SIG-M5 treated with dmso at 0.1 percent for 504 hours (cell line): Measurements from ENCODE around the gene PEDS1.
"Not testable (repeated sequence)": the region's sequence is repeated elsewhere in the genome, so short reads cannot be mapped to it uniquely, and the experiment has no call there.

Experiments used
- DNase-seq: peaks from one replicate; lab custom pipeline; 2025; ENCODE audit not compliant: unreplicated experiment; lab: John Stamatoyannopoulos, UW

The PEDS1 gene

DNA sequence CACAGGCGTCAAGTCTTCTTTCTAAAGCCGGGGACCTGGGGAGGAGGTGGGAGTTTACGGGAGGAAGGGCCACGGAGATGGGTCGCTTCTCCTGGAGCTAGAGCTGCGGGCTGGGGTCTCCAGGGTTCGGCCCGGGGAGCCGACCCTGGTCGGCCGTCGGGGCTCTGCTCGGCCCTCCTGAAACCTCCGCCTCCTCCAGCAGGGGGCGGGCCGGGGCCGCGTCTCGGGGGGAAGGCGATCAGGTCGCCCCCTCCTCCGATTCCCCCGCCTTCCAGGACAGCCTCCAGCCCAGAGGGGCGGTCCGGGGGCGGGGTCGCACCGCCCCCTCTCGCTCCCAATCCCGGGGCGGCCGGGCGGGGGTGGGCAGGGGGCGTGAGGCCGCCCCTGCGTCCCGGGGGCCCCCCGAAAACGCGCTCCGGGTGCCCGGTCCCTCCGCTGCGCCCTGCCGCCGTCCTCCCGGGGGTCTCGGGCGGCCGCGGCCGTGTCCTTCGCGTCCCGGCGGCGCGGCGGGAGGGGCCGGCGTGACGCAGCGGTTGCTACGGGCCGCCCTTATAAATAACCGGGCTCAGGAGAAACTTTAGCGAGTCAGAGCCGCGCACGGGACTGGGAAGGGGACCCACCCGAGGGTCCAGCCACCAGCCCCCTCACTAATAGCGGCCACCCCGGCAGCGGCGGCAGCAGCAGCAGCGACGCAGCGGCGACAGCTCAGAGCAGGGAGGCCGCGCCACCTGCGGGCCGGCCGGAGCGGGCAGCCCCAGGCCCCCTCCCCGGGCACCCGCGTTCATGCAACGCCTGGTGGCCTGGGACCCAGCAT, 36.9 kb upstream of the PEDS1 start, which contains the start of gene CEBPB:
CEBPB (plus strand) TSS at position 580 of the 814 bp plus-strand sequence; CDS start at position 784, 204 bp downstream.
- peak; percentile 86 for DNase-seq

DNA sequence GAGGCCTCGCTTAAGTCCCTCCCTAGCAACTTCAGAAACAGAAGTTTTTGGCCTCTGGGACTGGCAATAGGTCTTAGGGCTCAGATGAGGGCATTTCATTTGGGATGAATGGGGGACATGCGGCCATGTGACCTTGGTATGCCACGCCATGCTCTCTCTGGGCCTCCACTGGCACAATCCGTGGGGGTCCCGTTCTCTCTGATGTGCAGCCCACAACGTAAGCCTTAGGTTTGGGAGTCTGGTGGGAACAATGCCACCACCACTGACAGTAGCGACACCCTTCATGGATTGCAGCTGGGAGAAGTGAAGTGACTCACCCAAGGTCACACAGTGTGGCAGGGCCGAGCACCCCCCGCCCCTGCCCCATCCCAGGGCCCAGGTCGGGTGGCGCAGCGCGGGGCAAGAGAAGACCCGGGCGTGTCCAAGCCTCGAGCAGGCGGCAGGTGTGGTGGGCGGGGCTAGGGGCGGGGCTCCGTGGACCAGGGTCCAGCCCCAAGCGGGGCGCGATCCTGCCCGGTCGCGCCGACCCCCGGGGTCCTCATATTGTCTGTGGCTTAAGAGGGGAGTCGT, 36.2 kb upstream of the PEDS1 start:
- no peak for DNase-seq

- no peak for DNase-seq
Measured at GRCh38 chr20:50188879-50189680, 35.6 kb upstream of the PEDS1 start.

DNA sequence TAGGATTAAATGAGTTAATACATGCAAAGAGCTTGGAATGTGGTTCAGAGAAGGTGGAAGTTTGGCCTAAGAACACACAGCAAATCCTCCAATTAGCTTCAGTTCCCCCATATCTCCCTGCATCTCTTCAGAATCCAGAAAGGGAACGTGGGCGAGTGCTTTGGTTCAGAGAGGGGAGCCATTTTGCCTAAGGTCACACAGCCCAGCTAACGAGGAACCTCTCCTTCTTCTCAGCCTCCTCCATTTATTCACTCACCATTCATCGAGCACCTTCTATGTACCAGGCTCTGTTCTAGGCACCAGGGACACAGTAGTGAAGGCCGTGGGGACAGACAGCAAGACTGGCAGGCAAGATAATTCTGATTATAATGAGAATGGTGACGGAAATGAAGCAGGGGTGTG, 34.8 kb upstream of the PEDS1 start:
- no peak for DNase-seq

GRCh38 chr20:50187403-50188051, 34.0 kb upstream of the PEDS1 start:
- DNase-seq: peak; percentile 81

DNA sequence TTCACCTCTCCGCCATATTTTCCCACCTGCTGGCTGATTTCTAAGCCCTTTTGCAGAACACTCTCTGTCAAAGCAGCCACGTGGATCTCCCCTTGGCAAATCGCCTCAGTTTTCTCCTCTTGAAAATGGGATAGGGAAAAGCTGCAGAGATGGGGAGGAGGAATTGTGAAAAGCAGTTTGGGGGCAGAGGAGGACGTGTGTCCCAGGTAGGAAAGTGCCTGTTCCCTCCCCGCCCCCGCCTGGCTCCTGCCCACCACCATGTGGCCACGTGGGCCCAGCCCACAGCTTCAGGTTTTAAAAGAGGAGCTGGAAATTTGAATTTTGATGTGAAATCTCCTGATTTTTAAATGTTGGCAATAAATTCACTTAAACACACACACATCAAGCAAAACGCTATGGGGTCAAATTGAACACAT, 33.5 kb upstream of the PEDS1 start:
- DNase-seq: no peak

GRCh38 chr20:50186151-50186885, 32.8 kb upstream of the PEDS1 start:
- DNase-seq: peak; percentile 88

DNA sequence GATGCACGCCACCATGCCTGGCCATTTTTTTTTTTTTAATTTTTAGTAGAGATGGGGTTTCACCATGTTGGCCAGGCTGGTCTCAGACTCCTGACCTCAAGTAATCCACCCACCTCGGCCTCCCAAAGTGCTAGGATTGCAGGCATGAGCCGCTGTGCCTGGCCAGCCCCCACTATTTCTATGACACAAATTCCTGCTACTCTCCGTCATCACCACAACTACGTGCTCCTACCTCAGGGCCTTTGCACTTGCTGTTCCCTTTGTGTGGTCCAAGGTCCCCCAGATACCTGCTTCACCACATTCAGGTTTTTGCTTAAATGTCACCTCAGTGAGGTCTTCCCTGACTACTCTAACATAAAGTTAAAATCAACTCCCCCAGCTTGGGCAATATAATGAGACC, 31.9 kb upstream of the PEDS1 start:
- DNase-seq: no peak

DNA sequence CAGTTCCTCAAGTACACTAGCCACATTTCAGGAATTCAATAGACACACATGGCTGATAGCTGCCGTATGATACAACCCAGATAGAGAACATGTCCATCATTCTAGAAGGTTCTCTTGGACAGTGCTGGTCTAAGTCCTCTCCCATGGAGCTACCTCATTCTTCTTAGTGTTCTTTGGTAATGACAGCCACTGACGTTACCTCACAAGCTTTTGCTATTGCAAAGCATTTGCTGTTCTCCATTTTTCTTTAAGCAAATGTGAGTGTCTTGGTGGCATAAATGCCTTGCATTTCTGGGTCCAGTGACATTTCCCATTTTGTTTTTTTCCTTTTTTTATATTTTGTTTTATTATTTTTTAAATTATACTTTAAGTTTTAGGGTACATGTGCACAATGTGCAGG, 28.8 kb upstream of the PEDS1 start:
- no peak for DNase-seq

DNA sequence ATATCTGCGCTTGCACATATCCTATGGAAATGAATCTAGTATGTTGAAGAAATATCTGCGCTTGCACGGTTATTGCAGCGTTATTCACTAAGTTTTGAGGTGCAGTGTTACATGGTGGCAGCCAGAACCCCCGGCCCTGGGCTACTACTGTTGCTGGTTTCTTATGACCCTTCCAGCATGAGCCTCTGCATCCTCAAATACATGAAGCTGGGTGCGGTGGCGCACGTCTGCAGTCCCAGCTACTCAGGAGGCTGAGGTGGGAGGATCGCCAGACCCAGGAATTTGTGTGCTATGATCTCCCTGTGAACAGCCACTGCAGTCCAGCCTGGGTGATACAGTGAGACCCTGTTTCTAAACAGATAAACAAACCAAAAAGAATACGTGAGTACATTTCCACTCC, 27.8 kb upstream of the PEDS1 start:
- no peak for DNase-seq

GRCh38 chr20:50178672-50179071, 25.1 kb upstream of the PEDS1 start:
- not testable (repeated sequence) for DNase-seq

GRCh38 chr20:50175938-50176933, 22.7 kb upstream of the PEDS1 start:
- no peak for DNase-seq

GRCh38 chr20:50174456-50174855, 20.9 kb upstream of the PEDS1 start:
- no peak for DNase-seq

- no peak for DNase-seq
Measured at GRCh38 chr20:50172347-50173013, 19.0 kb upstream of the PEDS1 start.

GRCh38 chr20:50170549-50171220, 17.2 kb upstream of the PEDS1 start:
- no peak for DNase-seq

DNA sequence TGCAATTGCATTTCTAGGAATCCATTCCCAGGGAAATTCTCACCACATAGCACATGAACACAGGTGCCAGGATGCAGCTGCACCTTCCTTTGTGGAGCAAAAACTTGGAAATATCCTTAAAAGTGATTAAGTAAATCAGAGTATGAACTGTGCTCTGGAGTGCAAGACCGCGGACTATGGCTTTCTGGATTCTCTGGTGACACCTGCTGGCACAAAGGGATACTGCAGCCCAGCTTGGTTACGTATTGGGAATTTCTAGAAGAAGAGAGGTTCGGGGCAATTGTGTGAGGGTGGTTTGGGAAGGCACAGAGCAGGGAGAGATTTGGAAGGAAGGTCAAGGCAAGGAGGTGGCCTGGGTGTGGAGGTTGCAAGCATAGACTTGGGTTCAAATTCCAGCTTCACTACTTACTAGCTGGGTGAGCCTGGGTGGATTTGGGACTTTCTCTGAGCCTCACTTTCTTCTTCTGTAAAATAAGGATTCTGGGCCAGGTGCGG, 15.9 kb upstream of the PEDS1 start:
- peak; percentile 80 for DNase-seq

- peak; percentile 100 for DNase-seq
Measured at GRCh38 chr20:50165684-50166554, 12.4 kb upstream of the PEDS1 start.
